ENCODE measurements around the gene HPGD. TPM values are rescaled to one million over a fixed set of nuclear protein-coding genes. Genes with fewer than 3 reads are reported as not detected.

The HPGD gene
- total and polyA plus RNA-seq, 4 donors: 19.8 to 144 (median 40.4) TPM

- H3K27ac ChIP-seq (ENCODE audit: low read depth in 1 of 2, low read length in 1 of 2): no peak overlapping the region
- 80 to 90% methylated on average over 8 of the region's 8 CpGs for WGBS, 2 donors
- no peaks in the 10 kb centered on the region for H3K36me3 ChIP-seq (ENCODE audit: control insufficient read depth in 4 of 4, insufficient read depth in 4 of 4, low read length in 4 of 4)
- H3K27me3 ChIP-seq (ENCODE audit: control insufficient read depth in 3 of 3, insufficient read depth in 3 of 3, low read length in 2 of 3): no peaks in the 10 kb centered on the region
- no peak overlapping the region for H3K9ac ChIP-seq (ENCODE audit: insufficient read depth in 1 of 2, low read length in 2 of 2)
- H3K9me3 ChIP-seq (ENCODE audit: control insufficient read depth in 4 of 4, insufficient read depth in 3 of 4, low read length in 3 of 4): no peaks in the 10 kb centered on the region
- no peak overlapping the region for H3K4me3 ChIP-seq
- TF ChIP-seq CTCF (IDR thresholded peaks at IDR 0.05; ENCODE audit: control extremely low read depth, extremely low read depth): no peak
- DNase-seq (no peak), ATAC-seq (ENCODE audit: insufficient read depth, low FRiP score) (no peak)
- no peaks in the 10 kb centered on the region for H3K4me1 ChIP-seq (ENCODE audit: control insufficient read depth in 5 of 5, insufficient read depth in 5 of 5, low read length in 5 of 5)
Measured at GRCh38 chr4:174474457-174475075, 47.7 kb downstream of the HPGD start.

DNA sequence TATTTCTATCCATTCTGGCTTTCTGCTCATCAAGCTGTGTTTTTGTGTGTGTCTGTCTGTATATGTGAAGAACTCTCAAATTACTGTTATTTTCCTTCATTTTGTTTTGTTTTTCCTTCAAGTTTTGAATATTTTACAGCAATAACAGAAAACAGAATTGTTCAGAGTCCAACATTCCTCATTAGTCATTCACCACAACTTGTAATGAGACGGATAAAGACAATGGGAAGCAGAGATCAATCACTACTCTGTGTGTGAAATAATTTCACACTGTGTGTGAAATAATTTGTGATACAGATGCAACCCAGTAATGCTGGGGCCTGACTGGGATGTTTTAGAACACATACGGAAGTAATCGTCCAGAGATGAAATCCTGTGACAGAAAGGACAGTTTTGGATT lies 55.2 kb downstream of the HPGD start:
- H3K27me3 ChIP-seq (ENCODE audit: control insufficient read depth in 3 of 3, insufficient read depth in 3 of 3, low read length in 2 of 3): no peaks in the 10 kb centered on the region
- no peak for TF ChIP-seq CTCF (IDR thresholded peaks at IDR 0.05; ENCODE audit: control extremely low read depth, extremely low read depth)
- no peak overlapping the region for H3K9ac ChIP-seq (ENCODE audit: insufficient read depth in 1 of 2, low read length in 2 of 2)
- whole genome bisulfite sequencing, 2 donors: 92 to 93% methylated on average over 3 of the region's 3 CpGs
- DNase-seq (no peak), ATAC-seq (ENCODE audit: insufficient read depth, low FRiP score) (no peak)
- H3K27ac ChIP-seq (ENCODE audit: low read depth in 1 of 2, low read length in 1 of 2): no peak overlapping the region
- no peaks in the 10 kb centered on the region for H3K4me1 ChIP-seq (ENCODE audit: control insufficient read depth in 5 of 5, insufficient read depth in 5 of 5, low read length in 5 of 5)
- H3K4me3 ChIP-seq: no peak overlapping the region
- H3K36me3 ChIP-seq (ENCODE audit: control insufficient read depth in 4 of 4, insufficient read depth in 4 of 4, low read length in 4 of 4): no peaks in the 10 kb centered on the region
- H3K9me3 ChIP-seq (ENCODE audit: control insufficient read depth in 4 of 4, insufficient read depth in 3 of 4, low read length in 3 of 4): peaks cover 0 to 6% (median 3%) of the 10 kb centered on the region in 4 donors

DNA sequence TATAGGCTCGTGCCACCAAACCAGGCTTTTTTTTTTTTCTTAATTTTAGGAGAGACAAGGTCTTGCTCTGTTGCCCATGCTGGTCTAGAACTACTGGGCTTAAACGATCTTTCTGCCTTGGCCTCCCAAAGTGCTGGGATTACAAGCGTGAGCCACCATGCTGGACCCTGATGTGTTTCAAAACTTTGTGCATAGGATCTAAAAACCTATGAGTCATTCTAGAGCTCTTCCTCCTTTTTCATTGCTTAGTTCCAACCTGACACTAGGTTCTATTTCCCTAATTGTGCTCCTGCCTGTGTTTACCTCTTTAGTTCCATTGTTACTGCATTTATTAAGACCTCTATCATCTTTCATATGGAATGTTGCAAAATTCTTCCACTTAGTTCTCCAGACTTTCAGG lies 57.3 kb downstream of the HPGD start:
- ATAC-seq (ENCODE audit: insufficient read depth, low FRiP score) (no peak), DNase-seq (no peak)
- 92 to 94% methylated on average over 3 of the region's 3 CpGs for WGBS, 2 donors
- no peak overlapping the region for H3K9ac ChIP-seq (ENCODE audit: insufficient read depth in 1 of 2, low read length in 2 of 2)
- H3K4me1 ChIP-seq (ENCODE audit: control insufficient read depth in 5 of 5, insufficient read depth in 5 of 5, low read length in 5 of 5): no peaks in the 10 kb centered on the region
- H3K9me3 ChIP-seq (ENCODE audit: control insufficient read depth in 4 of 4, insufficient read depth in 3 of 4, low read length in 3 of 4): peaks cover 0 to 6% (median 3%) of the 10 kb centered on the region in 4 donors
- H3K4me3 ChIP-seq: no peak overlapping the region
- no peaks in the 10 kb centered on the region for H3K36me3 ChIP-seq (ENCODE audit: control insufficient read depth in 4 of 4, insufficient read depth in 4 of 4, low read length in 4 of 4)
- H3K27me3 ChIP-seq (ENCODE audit: control insufficient read depth in 3 of 3, insufficient read depth in 3 of 3, low read length in 2 of 3): no peaks in the 10 kb centered on the region
- no peak overlapping the region for H3K27ac ChIP-seq (ENCODE audit: low read depth in 1 of 2, low read length in 1 of 2)
- TF ChIP-seq CTCF (IDR thresholded peaks at IDR 0.05; ENCODE audit: control extremely low read depth, extremely low read depth): no peak

Data from lung (tissue), 12 donors.